Stimulated activated CD8-positive, alpha-beta memory T cell treated with anti-CD3 and anti-CD28 coated beads, Interleukin-4, amount 100 ng/mL, for 24 hours (primary cell): ENCODE data around the gene CA9.
"Not testable (repeated sequence)": the region's sequence is repeated elsewhere in the genome, so short reads cannot be mapped to it uniquely, and the experiment has no call there.

Experiments
- DNase-seq: peaks from one replicate; pipeline ENCODE4 v3.0.0-alpha.2; 2020; ENCODE audit warnings: low read depth

Gene CA9

DNA sequence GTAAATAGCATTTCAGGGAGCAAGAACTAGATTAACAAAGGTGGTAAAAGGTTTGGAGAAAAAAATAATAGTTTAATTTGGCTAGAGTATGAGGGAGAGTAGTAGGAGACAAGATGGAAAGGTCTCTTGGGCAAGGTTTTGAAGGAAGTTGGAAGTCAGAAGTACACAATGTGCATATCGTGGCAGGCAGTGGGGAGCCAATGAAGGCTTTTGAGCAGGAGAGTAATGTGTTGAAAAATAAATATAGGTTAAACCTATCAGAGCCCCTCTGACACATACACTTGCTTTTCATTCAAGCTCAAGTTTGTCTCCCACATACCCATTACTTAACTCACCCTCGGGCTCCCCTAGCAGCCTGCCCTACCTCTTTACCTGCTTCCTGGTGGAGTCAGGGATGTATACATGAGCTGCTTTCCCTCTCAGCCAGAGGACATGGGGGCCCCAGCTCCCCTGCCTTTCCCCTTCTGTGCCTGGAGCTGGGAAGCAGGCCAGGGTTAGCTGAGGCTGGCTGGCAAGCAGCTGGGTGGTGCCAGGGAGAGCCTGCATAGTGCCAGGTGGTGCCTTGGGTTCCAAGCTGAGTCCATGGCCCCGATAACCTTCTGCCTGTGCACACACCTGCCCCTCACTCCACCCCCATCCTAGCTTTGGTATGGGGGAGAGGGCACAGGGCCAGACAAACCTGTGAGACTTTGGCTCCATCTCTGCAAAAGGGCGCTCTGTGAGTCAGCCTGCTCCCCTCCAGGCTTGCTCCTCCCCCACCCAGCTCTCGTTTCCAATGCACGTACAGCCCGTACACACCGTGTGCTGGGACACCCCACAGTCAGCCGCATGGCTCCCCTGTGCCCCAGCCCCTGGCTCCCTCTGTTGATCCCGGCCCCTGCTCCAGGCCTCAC is at the start of gene CA9:
CA9 (plus strand) TSS at position 797 of the 893 bp plus-strand sequence; CDS start at position 829, 32 bp downstream.
- no peak for DNase-seq

DNA sequence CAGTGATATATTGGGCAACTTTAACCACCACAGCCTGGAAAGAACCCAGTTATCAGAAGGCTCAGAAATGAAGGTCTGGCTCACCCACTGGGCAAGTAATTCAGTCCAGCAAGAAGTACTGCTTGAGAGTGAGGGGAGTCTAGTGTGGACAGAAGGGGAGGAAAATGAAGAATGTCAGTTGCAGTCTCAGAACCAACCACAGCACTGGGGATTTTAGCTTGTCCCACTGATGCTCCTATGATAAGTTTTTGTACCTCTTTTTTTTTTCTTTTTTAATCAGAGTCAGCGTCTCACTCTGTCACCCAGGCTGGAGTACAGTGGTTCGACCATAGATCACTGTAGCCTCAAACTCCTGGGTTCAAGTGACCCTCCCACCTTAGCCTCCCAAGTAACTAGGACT is 46.2 kb upstream of the CA9 start:
- no peak for DNase-seq

DNA sequence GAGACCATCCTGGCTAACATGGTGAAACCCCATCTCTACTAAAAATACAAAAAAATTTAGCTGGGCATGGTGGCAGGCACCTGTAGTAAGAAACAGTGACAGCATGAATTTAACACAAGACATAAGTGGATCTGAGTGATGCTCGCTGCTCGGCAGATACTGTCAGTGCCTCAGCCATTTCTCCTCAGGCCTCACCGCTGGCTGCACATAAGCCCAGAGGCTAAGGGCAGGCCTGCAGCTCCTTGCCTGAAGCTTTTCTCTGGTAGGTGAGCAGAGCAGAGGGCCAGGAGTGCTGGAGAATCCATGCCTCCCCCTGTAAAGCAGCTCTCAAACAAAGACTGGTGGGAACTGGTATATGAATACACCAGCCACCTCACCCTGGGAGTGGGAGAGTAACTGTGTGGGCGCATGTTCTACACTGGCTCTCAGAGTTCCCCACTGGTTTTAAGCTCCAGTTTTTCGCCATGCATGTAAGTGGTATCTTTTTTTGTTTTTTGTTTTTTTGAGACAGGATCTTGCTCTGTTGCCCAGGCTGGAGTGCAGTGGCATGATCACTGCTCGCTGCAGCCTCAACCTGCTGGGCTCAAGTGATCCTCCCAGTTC is 45.2 kb upstream of the CA9 start:
- no peak for DNase-seq

DNA sequence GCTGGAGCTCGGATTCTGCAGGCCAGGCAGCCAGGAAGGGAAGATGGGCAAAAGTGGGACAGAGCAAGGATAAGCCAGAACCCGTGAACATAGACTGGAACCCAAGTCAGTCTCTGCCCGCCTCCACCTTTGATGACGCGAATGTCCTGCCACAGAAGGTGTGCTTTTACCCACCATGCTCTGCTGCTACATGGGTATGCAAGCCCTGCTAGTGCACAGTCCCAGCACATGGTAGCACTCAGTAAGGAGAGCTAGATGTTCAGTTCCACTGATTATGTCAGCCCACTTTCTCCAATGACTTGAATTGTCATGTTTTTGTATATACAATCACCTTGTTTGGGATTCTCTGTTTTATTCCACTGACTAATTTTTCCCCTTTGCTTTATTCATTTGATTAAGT is 44.1 kb upstream of the CA9 start:
- DNase-seq = no peak

DNA sequence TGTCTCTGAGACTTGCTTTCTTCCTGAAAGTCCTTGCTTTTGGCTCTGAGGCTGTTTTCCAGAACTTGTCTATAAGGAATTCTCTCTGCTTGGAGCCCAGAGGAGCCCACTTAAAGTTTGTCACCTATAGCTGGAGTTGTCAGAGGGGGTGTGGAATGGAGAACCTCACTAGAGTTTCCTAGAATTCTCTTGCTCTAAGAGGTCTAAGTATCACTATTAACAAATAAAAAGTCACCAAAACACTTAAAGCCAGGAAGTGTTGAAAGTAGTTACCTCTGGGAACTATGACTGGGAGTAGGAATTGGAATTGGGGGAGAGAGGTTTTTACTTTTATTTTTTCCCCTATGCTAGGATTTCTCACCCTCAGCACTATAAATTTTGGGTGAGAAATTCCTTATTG is 38.0 kb upstream of the CA9 start:
- DNase-seq = no peak

DNA sequence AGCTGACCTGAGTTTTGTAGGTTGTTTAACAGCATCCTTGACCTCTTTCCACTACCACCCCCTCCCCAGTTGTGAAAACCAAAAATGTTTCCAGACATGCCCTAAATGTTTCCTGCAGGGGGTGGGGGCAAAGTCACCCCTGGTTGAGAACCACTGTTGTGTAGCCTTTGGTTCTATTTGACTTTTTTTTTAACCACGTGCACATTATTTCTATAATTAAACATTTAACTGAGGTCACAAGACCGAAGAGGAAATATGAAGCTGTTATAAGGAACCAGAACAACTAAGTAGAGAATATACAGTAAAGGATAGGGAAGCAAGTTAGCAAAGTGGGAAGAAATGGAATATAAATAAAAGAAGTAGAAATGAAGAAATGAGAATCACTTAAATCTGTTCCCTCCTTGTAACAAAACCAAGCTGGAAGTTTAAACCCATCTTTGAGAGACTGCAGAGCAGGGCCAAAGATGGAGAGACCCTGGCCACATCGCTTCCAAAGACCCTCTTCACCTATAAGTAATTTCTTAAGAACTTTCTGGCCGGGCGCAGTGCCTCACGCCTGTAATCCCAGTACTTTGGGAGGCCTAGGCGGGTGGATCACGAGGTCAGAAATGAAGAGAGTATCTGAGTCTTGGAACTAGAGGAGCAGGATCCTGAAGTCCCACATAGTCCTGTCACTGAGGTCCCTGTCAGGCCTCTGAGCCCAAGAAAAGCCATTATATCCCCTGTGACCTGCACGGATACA is 37.4 kb upstream of the CA9 start:
- no peak for DNase-seq

DNA sequence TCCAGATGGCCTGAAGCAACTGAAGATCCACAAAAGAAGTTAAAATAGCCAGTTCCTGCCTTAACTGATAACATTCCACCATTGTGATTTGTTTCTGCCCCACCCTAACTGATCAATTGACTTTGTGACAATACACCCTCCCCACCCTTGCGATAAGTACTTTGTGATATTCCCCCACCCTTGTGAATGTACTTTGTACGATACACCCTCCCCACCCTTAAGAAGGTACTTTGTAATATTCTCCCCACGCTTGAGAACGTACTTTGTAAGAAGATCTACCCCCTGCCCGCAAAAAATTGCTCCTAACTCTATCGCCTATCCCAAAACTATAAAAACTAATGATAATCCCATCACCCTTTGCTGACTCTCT is 36.9 kb upstream of the CA9 start:
- not testable (repeated sequence) for DNase-seq

DNA sequence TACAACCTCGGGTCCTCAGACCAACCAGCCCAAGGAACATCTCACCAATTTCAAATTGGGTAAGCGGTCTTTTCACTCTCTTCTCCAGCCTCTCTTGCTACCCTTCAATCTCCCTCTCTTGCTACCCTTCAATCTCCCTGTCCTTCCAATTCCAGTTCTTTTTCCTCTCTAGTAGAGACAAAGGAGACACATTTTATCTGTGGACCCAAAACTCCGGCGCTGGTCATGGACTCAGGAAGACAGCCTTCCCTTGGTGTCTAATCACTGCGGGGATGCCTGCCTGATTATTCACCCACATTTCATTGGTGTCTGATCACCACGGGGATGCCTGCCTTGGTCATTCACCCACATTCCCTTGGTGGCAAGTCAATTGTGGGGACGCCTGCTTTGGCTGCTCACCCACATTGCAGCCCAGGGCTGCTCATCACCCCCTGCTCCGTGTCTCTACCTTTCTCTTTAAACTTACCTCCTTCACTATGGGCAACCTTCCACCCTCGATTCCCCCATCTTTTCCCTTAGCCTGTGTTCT is 36.2 kb upstream of the CA9 start:
- DNase-seq = not testable (repeated sequence)

DNA sequence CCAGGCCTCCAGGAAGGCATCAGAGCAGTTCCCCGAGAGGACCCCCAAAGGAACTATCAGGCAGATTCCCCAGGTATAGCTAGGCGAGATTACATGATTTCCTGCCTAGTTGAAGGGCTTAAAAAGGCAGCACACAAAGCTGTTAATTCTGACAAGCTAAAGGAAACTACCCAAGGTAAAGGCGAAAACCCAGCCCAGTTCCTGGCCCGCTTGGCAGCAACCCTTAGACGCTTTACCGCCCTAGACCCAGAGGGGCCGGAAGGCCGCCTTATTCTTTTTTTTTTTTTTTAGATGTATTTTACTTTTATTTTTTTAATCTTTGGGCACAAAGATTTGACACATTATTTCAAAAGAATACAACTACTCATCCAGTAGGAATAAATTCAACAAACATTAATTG is 35.0 kb upstream of the CA9 start:
- DNase-seq = not testable (repeated sequence)

DNA sequence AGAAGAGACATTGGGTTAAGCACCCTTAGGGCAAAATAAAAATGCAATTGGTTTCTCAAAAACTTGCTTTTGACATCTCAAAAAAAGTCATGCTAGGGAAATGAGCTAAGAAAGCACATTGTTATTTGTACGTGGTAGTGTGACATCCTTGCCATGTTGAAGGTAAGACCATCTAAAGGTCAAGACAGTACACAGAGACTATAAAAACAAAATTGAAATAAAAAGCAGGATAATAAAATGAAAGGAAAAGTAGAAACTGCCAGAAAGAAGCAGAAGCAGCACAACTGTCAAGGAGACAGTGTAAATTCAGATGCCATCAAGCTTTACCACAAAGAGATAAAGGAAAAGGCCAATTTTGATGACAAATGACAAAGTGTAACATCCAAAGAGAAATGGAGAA is 34.5 kb upstream of the CA9 start:
- DNase-seq = not testable (repeated sequence)

DNA sequence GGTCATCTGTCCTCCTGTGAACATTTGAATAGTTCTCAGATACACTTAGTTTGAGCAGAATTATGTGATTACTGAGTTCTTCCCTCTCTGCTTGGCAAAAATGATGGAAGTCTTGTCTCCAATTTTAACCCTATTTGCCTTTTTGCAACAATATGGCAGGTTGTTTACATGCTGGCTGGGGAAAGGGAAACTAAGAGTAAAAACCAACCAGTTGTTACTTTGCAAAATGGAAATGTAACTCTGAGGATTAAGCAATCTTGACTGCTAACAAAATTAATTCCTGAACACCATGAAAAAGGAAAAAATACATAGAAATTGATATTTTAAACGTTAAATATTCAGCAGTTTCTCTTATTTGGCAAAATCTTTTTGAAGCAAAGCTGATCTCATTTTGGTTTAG is 34.1 kb upstream of the CA9 start:
- no peak for DNase-seq

DNA sequence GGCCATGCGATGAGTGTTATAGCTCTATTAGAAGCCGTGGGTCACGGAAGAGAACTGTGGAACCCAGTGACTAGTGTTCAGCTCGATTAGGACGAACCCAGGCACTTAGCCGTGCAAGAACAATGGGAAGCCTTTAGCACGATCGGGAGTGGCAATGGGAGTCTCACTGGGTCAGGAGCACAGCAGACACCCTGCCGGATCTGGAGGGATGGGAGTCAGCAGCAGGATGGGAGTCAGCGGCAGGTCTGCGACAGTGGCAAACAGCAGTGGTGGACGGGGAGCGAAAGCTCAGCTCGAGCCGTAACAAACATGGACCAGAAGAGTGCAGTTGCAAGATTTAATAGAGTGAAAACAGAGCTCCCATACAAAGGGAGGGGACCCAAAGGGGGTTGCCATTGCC is 33.3 kb upstream of the CA9 start:
- DNase-seq = not testable (repeated sequence)

DNA sequence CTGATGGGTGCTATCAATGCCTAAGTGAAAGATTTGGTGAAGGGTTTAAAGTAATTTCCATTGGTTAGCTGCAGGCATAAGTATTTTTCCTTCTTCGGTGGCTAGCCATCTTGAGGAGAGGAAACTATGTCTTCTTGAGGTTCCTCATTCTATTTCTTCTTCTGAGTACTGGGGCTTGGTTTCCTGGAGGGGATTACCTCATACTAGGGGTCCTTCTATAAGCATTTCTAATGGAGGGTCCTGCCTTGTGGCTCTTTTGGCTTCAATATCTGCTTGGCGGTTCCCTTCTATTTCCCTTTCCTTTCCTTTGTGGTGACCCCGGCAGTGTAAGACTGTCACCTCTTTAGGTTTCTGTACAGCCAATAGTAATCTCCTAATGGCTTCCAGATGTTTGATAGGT is 32.2 kb upstream of the CA9 start:
- not testable (repeated sequence) for DNase-seq

DNA sequence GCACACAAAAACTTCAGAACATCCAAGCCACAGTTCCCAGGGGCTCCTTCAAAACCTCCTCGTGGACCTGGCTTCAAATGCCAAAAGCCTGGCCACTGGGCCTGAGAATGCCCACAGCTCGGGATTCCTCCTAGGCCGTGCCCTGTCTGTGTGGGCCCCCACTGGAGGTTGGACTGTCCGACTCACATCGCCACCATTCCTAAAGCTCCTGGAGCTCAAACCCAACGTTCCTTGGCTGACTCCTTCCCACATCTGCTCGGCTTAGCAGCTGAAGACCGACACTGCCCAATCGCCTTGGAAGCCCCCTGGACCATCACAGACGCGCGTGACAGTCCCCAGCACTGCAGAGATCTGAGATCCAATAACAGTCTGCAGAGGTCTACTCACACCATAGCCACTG is 30.7 kb upstream of the CA9 start:
- DNase-seq = no peak

DNA sequence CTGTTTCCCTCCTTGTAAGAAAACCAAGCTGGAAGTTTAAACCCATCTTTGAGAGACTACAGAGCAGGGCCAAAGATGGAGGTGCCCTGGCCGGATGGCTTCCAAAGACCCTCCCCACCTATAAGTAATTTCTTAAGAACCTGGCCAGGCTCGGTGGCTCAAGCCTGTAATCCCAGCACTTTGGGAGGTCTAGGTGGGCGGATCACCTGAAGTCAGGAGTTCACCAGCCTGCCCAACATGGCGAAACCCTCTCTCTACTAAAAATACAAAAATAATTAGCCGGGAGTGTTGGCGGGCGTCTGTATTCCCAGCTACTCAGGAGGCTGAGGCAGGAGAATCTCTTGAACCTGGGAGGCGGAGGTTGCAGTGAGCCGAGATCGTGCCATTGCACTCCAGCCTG is 28.0 kb upstream of the CA9 start:
- not testable (repeated sequence) for DNase-seq

DNA sequence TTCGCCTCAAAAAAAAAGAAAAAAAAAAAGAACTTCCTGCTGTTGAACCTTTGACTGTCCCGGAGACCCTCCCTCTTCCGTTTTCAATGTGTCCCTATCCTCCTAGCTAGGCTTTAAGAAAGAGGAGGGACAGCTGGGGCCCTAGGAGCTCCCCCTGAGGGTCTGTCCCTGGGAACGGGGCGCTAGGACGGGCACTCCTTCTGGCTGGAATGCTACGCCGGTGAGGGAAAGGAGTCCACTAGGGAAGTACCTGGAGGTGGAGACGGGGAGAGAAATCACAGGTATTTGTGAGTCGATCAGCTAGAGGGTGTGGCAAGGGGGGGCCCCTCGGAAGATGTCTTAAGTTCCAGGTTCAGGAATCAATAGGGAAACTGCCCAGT is 27.6 kb upstream of the CA9 start:
- no peak for DNase-seq

DNA sequence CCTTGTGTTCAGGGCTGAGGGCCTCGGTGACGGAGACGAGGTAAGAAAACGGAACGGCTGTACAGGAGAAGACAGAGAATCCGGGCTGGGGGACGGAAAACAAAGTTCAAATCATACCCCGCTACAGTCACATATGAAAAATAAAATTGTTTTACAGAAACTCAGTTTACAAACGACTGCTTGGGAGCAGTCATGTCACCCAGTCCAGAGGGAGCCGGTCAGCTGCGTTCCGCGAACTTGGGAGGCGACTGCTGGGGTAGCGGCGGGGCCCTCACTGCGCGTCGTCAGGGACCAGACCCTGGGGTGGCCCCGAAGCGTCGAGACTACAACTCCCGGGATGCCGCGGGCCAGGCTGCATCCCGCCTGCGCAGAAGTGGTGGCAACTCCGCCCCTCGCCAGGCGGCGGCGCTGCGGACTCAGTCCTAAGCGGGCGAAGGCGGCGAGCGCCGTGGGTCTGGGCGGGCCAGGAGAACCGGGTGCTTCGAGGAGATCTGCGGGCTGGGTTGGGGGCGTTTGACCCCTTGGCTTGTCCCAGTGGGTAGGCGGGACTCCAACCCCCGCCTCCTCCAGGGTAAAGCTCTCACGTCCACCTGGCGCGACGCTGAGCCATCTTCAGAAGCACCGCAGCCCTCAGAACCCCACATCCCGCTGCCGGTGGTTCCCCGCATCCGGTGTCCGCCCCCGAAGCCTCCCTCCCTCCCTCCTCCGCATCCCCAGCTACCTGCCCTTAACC is 27.0 kb upstream of the CA9 start:
- DNase-seq = peak; percentile 84

DNA sequence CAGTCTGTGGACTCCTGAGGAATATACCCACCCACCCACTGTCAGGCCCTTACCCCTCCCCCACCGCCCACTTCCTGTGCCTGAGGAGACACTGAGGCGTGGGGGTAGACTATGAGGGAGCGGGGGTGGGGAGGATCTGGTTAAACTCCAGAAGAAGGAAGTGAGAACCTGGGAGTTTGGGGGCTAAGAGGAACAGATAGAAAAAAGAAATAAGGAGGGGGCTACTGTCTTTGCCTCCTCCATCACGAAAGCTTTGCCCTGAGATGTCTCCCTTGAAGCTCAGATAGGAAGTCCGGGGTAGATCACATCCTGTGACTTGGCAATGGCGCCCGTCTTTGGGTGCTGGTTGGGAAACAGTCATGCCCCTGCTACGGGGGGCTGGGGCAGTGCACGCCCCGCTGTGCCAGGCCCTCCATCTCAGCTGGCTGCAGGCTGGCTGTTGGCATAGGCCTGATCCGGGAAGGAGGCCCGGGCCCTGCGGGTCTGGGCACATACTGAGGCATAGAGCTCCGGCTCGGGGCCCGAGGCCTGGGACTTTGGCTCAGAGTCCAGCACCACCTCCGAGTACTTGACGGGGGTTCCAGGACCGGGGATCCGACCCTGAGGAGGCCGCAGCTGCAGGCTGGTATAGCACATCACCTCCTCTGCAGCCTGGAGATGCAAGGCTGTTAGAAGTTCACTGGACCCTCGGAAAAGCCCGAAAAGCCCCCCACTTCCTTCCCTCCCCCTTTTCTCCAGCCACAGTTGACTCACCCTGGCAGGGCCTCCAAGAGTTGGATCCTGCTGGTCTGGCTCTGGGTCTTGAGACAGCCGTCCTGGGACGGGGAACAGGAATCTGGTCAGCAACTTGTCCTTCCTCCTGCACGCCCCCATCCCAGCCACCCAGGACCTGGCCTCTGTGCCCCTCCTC is 24.0 kb upstream of the CA9 start:
- DNase-seq = no peak

DNA sequence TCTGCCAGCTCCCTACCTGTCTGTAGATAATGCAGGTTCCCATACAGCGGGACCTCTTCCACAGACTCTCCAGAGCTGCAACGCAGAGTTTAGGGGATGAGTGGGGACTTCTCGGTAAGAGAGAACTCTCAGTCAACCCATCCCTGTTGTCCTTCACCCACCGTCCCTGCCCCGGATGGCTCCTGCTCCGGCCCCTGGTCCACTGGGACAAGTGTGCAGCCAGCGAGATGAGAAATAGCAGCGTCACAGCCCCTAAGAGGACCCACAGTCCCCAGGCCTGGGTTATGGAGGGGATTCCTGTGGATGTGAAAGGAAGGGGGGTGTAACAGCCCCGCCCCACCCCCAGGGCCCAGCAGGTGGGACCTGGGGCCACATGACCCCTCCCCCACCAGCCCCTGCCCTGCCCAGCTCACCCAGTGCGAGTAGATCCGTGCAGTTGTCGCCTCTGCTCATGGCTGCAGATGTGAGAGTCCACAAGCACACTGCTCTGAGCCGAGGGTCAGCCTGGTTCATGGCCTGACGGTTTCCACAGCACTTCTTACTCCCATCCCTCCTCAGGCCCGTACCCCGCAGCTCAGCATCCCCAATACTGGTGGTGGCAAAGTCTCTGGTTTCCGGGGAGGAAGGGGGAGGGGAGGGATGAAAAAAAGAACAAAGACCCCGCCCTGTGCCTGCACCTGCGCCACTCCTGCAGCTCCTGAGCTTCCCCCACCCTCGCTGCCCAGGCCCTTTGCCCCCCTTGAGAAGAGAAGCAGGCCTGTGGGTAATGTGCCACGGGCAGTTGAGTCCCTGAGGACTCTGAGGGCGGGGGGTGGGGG is 23.2 kb upstream of the CA9 start, which contains the start of gene SIT1:
SIT1 (minus strand) TSS at position 591 of the 818 bp plus-strand sequence; CDS start at position 513, 78 bp downstream.
- DNase-seq = no peak
